BJ (cell line): ENCODE measurements around the gene SPECC1L. TPM values are rescaled to one million over a fixed set of nuclear protein-coding genes. Genes with fewer than 3 reads are reported as not detected.
A peak's percentile ranks its signal among the peaks of the same experiment; 100 is the strongest.
"Not testable (repeated sequence)": the region's sequence is repeated elsewhere in the genome, so short reads cannot be mapped to it uniquely, and the experiment has no call there.

Experiments used
- CTCF ChIA-PET: fragments of 350-600 bp; formaldehyde crosslinking; extraction: SDS; loops from one replicate; lab custom pipeline; 2021; ENCODE audit warnings: antibody characterized with exemption, inconsistent platforms; lab: Yijun Ruan, JAX
- POLR2A ChIA-PET: fragments of 300-600 bp; sonication (Branson Sonifier 250); formaldehyde crosslinking; extraction: SDS; loops from one replicate; lab custom pipeline; 2021; ENCODE audit warnings: antibody characterized with exemption; lab: Charles Lee
- DNase-seq: peaks from one replicate; pipeline ENCODE4 v3.0.0-alpha.2; 2011; ENCODE audit warnings: low read depth
- H3K27me3 ChIP-seq: 2 replicates; pipeline ENCODE4 v1.6.0; 2011; ENCODE audit warnings: low read length; ENCODE audit not compliant: control insufficient read depth, insufficient read depth
- H3K36me3 ChIP-seq: 2 replicates; pipeline ENCODE4 v1.5.1; 2011; ENCODE audit warnings: low read length; ENCODE audit not compliant: control insufficient read depth, insufficient read depth
- H3K4me3 ChIP-seq: 2 replicates; pipeline ENCODE4 v1.5.1; 2011; ENCODE audit warnings: low read depth, mild to moderate bottlenecking, control low read depth, low read length
- polyA plus RNA-seq: library from polyadenylated mRNA; depleted of rRNA; stranded (reverse); fragments of >200 nt; gene quantifications from 2 replicates; pipeline ENCODE4 v1.2.3, GENCODE V29; 2011
- TF ChIP-seq, protein P1 (sequence below): IDR thresholded peaks from 2 replicates; pipeline ENCODE4 v1.5.1; 2011; ENCODE audit warnings: low read depth, mild to moderate bottlenecking, control low read depth, inconsistent platforms, low read length, moderate library complexity; ENCODE audit not compliant: insufficient read depth

The SPECC1L gene
- polyA plus RNA-seq, 1 experiment: 35.1 TPM

DNA sequence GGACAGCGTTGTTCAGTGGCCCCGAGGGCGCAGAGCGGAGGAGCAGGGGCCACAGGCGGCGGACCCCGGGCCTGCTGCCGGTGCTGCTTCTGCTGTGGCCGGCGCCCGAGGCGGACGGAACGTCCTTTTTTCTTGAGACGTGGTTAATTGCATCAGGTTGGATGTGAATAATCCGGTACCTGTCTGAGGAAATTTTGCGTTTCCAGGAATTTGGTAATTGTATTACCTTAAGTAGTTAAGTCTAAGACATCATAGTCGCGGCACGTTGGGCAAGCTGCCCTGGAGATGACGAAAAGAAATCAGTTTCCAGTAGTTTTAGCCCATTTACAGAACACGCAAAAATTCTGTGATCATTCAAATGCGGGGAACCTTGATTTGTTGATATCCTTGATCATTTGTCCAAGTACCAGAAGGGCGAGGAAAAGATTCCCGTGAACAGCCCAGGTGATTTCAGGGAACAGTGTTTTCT, 789 bp downstream of the SPECC1L start:
- Histone ChIP-seq H3K27me3 (no peaks in the 10 kb centered on the region), H3K4me3 (peak overlapping the region; percentile 89), H3K36me3 (no peaks in the 10 kb centered on the region)
- ChIA-PET CTCF (no interaction called here), POLR2A (no interaction called here)
- TF ChIP-seq, protein P1, sequence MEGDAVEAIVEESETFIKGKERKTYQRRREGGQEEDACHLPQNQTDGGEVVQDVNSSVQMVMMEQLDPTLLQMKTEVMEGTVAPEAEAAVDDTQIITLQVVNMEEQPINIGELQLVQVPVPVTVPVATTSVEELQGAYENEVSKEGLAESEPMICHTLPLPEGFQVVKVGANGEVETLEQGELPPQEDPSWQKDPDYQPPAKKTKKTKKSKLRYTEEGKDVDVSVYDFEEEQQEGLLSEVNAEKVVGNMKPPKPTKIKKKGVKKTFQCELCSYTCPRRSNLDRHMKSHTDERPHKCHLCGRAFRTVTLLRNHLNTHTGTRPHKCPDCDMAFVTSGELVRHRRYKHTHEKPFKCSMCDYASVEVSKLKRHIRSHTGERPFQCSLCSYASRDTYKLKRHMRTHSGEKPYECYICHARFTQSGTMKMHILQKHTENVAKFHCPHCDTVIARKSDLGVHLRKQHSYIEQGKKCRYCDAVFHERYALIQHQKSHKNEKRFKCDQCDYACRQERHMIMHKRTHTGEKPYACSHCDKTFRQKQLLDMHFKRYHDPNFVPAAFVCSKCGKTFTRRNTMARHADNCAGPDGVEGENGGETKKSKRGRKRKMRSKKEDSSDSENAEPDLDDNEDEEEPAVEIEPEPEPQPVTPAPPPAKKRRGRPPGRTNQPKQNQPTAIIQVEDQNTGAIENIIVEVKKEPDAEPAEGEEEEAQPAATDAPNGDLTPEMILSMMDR: no peak
- no peak for DNase-seq

DNA sequence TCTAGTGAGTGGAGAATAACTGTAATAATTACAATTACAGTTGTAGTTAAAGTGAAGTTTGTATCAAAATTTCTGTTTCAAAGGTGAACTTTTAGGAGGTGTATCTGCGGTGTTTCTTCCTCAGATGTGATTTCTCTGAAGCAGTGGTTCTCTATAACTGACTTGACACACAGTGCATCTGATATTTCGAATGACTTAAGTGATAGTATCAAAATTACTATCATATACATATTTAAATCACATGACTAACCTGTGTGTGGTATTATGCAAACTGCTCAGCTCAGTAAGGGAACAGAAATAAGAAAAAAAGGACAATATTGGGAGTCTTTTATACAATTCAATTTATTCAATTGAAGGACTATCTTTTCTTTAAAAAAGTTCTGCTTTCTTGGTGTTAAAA, 2.4 kb downstream of the SPECC1L start:
- CTCF ChIA-PET, H3K36me3 ChIP-seq, POLR2A ChIA-PET, H3K4me3 ChIP-seq, H3K27me3 ChIP-seq, DNase-seq: not testable (repeated sequence)

DNA sequence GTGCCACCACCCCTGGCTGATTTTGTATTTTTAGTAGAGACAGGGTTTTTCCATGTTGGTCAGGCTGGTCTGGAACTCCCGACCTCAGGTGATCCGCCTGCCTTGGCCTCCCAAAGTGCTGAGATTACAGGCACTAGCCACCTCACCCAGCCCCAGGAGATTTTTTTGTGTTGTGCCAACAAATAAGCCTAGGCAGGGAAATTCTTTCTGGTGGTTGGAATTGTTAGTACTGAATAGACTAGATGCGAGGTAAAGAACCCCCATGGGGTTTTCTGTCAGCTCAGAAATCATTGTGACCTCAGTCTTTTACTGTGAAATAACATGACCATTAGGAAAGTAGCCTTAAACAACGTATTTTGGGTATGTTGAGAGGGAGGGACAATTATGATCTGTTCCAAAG, 3.3 kb downstream of the SPECC1L start:
- H3K4me3 ChIP-seq, H3K36me3 ChIP-seq, DNase-seq, H3K27me3 ChIP-seq, POLR2A ChIA-PET: not testable (repeated sequence)
- CTCF ChIA-PET: interaction anchor here (0.6 kb wide), 1 partner anchor 37 kb away, joined by 3 read pairs; no protein-coding TSS in a partner anchor

DNA sequence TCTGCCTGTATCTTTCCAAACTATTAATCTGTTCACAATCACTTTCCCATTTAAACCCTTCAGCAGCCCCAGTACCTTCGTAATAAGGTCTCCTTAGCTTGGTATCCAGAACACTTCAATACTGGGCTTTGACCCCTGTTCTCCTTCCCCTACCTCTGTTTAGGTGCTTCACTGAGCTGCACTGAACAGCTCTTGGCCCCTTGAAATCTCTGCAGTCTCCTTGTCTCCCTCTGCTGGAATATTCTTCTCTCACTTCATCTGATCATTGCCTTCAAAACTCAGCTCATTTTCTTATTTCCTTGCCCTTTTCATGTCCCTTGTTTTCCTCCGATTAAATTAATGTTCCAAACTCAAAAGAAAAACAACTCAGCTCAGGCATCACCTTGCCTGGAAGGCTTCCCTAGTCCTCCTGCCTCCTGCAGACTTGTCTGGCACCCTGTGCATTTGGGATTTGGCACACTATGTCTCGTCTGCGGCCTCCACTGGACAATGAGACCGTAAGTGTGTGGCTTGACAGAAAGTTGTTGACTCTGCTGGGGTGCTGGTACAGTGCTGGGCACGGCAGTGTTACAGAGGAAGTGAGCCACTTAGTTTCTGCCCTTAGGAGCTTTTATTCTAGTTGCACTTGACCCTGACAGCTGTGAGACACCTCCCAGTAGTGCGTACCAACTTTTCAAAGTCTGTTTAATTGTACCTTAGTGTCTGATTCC, 4.2 kb downstream of the SPECC1L start:
- POLR2A ChIA-PET, CTCF ChIA-PET, H3K36me3 ChIP-seq, DNase-seq, H3K27me3 ChIP-seq, H3K4me3 ChIP-seq: not testable (repeated sequence)
- TF ChIP-seq, protein P1: peak; percentile 14; the same call in 1 of the 2 replicates

DNA sequence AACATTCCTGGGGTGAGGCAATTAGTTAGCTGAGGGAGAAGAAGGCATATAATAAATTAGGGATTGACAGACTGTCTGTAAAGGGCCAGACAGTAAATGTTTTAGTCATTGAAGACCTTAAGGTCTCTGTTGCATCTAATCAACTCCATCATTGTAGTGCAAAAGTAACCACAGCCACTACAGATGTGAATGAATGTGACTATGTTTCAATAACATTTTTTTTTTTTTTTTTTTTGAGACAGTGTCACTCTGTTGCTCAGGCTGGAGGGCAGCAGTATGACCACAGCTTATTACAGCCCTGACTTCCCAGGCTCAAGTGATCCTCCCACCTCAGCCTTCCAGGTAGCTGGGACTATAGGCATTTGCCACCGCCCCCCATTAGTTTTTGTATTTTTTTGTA, 9.7 kb downstream of the SPECC1L start:
- H3K27me3 ChIP-seq, DNase-seq, H3K36me3 ChIP-seq, H3K4me3 ChIP-seq, POLR2A ChIA-PET, CTCF ChIA-PET: not testable (repeated sequence)

DNA sequence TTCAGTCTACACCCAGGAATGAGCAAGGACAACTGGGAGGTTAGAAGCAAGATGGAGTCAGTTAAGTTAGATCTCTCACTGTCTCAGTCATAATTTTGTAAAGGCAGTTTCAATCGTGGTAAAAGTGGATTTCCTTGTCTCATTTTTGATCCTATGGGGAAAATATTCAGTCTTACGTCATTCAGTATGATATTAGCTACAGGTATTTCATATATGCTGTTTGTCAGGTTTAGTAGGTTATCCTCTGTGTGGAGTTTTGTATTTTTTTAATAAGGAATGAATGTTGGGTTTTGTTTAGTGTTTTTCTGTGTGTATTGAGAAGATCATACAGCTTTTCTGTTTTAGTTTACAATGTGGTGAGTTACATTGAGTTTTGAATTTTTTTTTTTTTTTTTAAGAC, 11.8 kb downstream of the SPECC1L start:
- CTCF ChIA-PET: interaction anchor here (0.6 kb wide), 2 partner anchors 19 to 170 kb away, joined by 3 read pairs; no protein-coding TSS in a partner anchor
- TF ChIP-seq, protein P1: no peak
- DNase-seq: no peak
- H3K4me3 ChIP-seq: no peak overlapping the region
- no peaks in the 10 kb centered on the region for H3K27me3 ChIP-seq
- POLR2A ChIA-PET: no interaction called here
- H3K36me3 ChIP-seq: no peaks in the 10 kb centered on the region

DNA sequence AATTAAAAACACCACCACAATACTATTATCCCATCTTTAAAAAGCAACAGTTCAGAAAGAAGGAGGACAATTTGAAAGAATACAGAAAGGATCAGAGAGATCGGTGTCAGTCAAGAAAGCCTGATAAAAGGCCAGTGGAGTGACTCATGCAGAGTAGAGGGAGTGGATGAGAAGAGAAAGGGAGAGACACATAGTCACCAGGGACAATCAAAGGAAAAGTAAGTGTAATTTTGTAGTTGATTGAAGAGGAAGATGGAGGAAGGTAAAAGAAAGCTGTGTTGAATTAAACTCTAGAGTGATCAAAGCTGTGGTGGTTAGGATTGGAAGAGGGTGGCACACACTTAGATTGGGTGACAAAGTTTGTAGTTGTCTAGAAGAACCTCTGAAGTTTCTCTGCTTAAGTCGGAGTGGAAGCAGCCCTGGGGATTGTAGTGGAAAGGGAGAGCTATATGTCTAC, 14.1 kb downstream of the SPECC1L start:
- CTCF ChIA-PET: interaction anchor here (1.4 kb wide), 1 partner anchor 95 kb away, joined by 6 read pairs; no protein-coding TSS in a partner anchor
- POLR2A ChIA-PET: no interaction called here
- H3K36me3 ChIP-seq: no peaks in the 10 kb centered on the region

More for the DNA sequence above, 14.1 kb downstream of the SPECC1L start:
- Histone ChIP-seq H3K4me3 (no peak overlapping the region), H3K27me3 (no peaks in the 10 kb centered on the region)
- DNase-seq: no peak
- TF ChIP-seq, protein P1: no peak
